Psoas muscle (tissue), 8 donors: ENCODE data around the gene FAM117B. TPM values are rescaled to one million over a fixed set of nuclear protein-coding genes. Genes with fewer than 3 reads are reported as not detected.

Experiments used
- ATAC-seq, 4 donors: fragments of 200-7000 bp; cut with Tn5 transposase; one replicate each; pipeline ENCODE4 v1.9.1; 2020; ENCODE audit warnings: moderate library complexity in 3 of 4, mild to moderate bottlenecking in 2 of 4
- DNase-seq, 2 donors: peaks; one replicate each; pipeline ENCODE4 v3.0.0-alpha.2; 2020
- H3K27ac ChIP-seq: fragments of 200-600 bp; one replicate; pipeline ENCODE4 v1.8.0; 2022
- H3K27me3 ChIP-seq, 3 donors: fragments of 200-600 bp in 1 of 3; one replicate each; pipeline versions ENCODE4 v1.6.1 to v1.8.0; 2013 to 2022; ENCODE audit warnings: low read length in 2 of 3, mild to moderate bottlenecking in 2 of 3, moderate library complexity in 1 of 3; ENCODE audit not compliant: insufficient read depth in 3 of 3
- H3K36me3 ChIP-seq, 2 donors: fragments of 200-600 bp in 1 of 2; one replicate each; pipeline versions ENCODE4 v1.6.1 to v1.8.0; 2013 to 2022; ENCODE audit warnings: low read depth in 1 of 2, mild to moderate bottlenecking in 1 of 2, moderate library complexity in 1 of 2; ENCODE audit not compliant: insufficient read depth in 1 of 2
- H3K4me1 ChIP-seq: fragments of 200-600 bp; one replicate; pipeline ENCODE4 v1.8.0; 2022
- H3K4me3 ChIP-seq: fragments of 200-600 bp; one replicate; pipeline ENCODE4 v1.8.0; 2022; ENCODE audit warnings: mild to moderate bottlenecking
- H3K9me3 ChIP-seq: fragments of 200-600 bp; one replicate; pipeline ENCODE4 v1.8.0; 2022
- WGBS, 3 donors: extraction: QIAGEN DNeasy Blood & Tissue Kit; methylation state at CpG; one replicate each; pipeline versions ENCODE4 v1.1.6 to v1.1.7; 2013; 5-methylcytosine and 5-hydroxymethylcytosine counted together
- intact Hi-C, 2 donors: fragments of 100-400 bp; cut with DNase I; formaldehyde crosslinking; loops; one replicate each; pipeline versions ENCODE4 v1.11.0 to v1.14.2; 2022
- polyA plus RNA-seq, 3 donors: library from polyadenylated mRNA; stranded (reverse); fragments of 200-250 nt; gene quantifications; one replicate each; pipeline ENCODE4 v1.2.3, GENCODE V29; 2013
- total RNA-seq, 4 donors: library from RNA; stranded (reverse); fragmentation: NEBNext Ultra II Directional in 2 of 4; extraction: Animal tissue kit (Norgen Biotek cat#: 25700) in 2 of 4; gene quantifications; one replicate each; pipeline versions ENCODE4 v1.2.1 to v1.2.4, GENCODE V29; 2021 to 2023
- TF ChIP-seq, protein P1 (sequence below): fragments of 200-600 bp; IDR thresholded peaks from one replicate; pipeline ENCODE4 v1.8.0; 2022; ENCODE audit warnings: antibody characterized with exemption
- donor health status: healthy with polysubstance abuse.
- donor health status: DM: no; HTN: no; CAD: no; lungs with moderate emphysema.
- donor health status: Bipolar disorder and iron deficiency.
- donor health status: healthy.
- donor health status: DM: yes; HTN: yes; CAD: no.
- donor health status: DM: no; HTN: no; CAD: no.
- donor health status: DM: no; HTN: no; CAD: no.
- donor health status: DM: yes; HTN: yes; CAD: no.

FAM117B gene
- total and polyA plus RNA-seq, 7 donors: 0.31 to 2.4 (median 0.75) TPM

DNA sequence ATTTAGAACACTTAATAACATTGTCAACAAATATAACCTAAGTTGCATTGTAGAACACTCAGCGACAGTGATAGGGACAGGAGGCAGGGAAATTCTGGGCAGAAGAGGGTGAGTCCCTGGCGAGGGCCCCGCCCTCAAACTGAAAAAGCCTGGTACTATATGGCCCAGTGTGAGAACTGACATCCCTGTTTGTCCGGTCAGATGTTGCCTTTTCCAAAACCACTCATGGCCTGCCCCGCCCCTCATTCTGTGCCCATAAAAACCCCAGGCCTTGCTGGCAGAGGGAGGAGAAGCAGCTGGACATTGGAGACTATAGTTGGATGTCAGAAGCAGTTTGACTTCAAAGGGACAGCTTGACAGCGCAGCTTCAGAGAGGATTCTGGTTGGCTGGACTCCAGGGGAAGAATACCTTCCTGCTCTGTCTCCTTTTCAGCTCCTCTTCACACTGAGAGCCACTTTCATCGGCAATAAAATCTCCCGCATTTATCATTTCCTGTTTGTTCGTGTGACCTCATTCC lies 47.0 kb downstream of the FAM117B start:
- H3K27me3 ChIP-seq: no peaks in the 10 kb centered on the region
- DNase-seq: no peak
- H3K9me3 ChIP-seq: peaks cover 14% of the 10 kb centered on the region
- intact Hi-C loops: no loop called here
- TF ChIP-seq, protein P1, sequence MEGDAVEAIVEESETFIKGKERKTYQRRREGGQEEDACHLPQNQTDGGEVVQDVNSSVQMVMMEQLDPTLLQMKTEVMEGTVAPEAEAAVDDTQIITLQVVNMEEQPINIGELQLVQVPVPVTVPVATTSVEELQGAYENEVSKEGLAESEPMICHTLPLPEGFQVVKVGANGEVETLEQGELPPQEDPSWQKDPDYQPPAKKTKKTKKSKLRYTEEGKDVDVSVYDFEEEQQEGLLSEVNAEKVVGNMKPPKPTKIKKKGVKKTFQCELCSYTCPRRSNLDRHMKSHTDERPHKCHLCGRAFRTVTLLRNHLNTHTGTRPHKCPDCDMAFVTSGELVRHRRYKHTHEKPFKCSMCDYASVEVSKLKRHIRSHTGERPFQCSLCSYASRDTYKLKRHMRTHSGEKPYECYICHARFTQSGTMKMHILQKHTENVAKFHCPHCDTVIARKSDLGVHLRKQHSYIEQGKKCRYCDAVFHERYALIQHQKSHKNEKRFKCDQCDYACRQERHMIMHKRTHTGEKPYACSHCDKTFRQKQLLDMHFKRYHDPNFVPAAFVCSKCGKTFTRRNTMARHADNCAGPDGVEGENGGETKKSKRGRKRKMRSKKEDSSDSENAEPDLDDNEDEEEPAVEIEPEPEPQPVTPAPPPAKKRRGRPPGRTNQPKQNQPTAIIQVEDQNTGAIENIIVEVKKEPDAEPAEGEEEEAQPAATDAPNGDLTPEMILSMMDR: no peak
- ATAC-seq: no peak
- H3K4me1 ChIP-seq: no peaks in the 10 kb centered on the region
- 87 to 93% (median 91%) methylated on average over 9 of the region's 9 CpGs for WGBS, 3 donors
- H3K27ac ChIP-seq: no peak overlapping the region
- no peak overlapping the region for H3K4me3 ChIP-seq
- no peaks in the 10 kb centered on the region for H3K36me3 ChIP-seq

- DNase-seq: no peak
- H3K9me3 ChIP-seq: peaks cover 14% of the 10 kb centered on the region
- TF ChIP-seq, protein P1: no peak
- intact Hi-C loops: no loop called here
- no peaks in the 10 kb centered on the region for H3K27me3 ChIP-seq
- 92 to 93% (median 93%) methylated on average over 12 of the region's 12 CpGs for WGBS, 3 donors
- H3K4me1 ChIP-seq: no peaks in the 10 kb centered on the region
- no peak overlapping the region for H3K4me3 ChIP-seq
- no peak overlapping the region for H3K27ac ChIP-seq
- H3K36me3 ChIP-seq: no peaks in the 10 kb centered on the region
- no peak for ATAC-seq
Measured at GRCh38 chr2:202682274-202682673, 47.5 kb downstream of the FAM117B start.

DNA sequence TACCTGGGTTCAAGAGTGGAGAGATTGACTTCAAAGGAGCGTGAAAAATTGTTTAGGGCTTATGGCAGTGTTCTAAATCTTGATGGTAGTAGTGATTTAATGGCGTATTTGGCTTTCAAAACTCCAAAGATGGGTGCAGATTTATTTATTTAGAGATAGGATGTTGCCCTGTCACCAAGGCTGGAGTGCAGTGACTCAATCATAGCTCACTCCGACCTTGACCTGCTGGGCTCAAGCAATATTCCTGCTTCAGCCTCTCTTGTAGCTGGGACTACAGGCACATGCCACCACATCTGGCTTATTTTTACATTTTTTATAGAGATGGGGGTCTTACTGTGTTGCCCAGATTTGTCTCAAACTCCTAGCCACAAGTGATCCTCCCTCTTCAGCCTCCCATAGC lies 52.5 kb downstream of the FAM117B start:
- TF ChIP-seq, protein P1: no peak
- intact Hi-C loops: no loop called here
- no peaks in the 10 kb centered on the region for H3K4me1 ChIP-seq
- no peak overlapping the region for H3K4me3 ChIP-seq
- H3K27me3 ChIP-seq: no peaks in the 10 kb centered on the region
- ATAC-seq: no peak
- H3K36me3 ChIP-seq: no peaks in the 10 kb centered on the region
- DNase-seq: no peak
- WGBS, 3 donors: 95 to 96% (median 95%) methylated on average over 3 of the region's 3 CpGs
- no peak overlapping the region for H3K27ac ChIP-seq
- no peaks in the 10 kb centered on the region for H3K9me3 ChIP-seq

GRCh38 chr2:202689459-202689858 lies 54.7 kb downstream of the FAM117B start:
- Histone ChIP-seq H3K4me3 (no peak overlapping the region), H3K27me3 (no peaks in the 10 kb centered on the region), H3K27ac (no peak overlapping the region), H3K9me3 (no peaks in the 10 kb centered on the region), H3K4me1 (no peaks in the 10 kb centered on the region), H3K36me3 (no peaks in the 10 kb centered on the region)
- DNase-seq (no peak), ATAC-seq (no peak)
- intact Hi-C loops: no loop called here
- TF ChIP-seq, protein P1: no peak
- WGBS, 3 donors: 94 to 97% (median 96%) methylated on average over 2 of the region's 2 CpGs

- intact Hi-C loops: no loop called here
- ATAC-seq (no peak), DNase-seq (no peak)
- no peaks in the 10 kb centered on the region for H3K27me3 ChIP-seq
- no peaks in the 10 kb centered on the region for H3K4me1 ChIP-seq
- H3K36me3 ChIP-seq: no peaks in the 10 kb centered on the region
- no peak overlapping the region for H3K27ac ChIP-seq
- TF ChIP-seq, protein P1: no peak
- 96 to 98% (median 97%) methylated on average over 2 of the region's 2 CpGs for WGBS, 3 donors
- H3K4me3 ChIP-seq: no peak overlapping the region
- no peaks in the 10 kb centered on the region for H3K9me3 ChIP-seq
Measured at GRCh38 chr2:202689898-202690297, 55.1 kb downstream of the FAM117B start.
